Kasumi-1 (cell line): Measurements from ENCODE around the gene IL7R.
"Not testable (repeated sequence)": the region's sequence is repeated elsewhere in the genome, so short reads cannot be mapped to it uniquely, and the experiment has no call there.

Experiments used
- DNase-seq, 2 experiments: peaks; one replicate each; lab custom pipeline; 2025; lab: John Stamatoyannopoulos, UW

IL7R gene

GRCh38 chr5:35876922-35877321, 20.2 kb downstream of the IL7R start:
- DNase-seq = no peak

DNA sequence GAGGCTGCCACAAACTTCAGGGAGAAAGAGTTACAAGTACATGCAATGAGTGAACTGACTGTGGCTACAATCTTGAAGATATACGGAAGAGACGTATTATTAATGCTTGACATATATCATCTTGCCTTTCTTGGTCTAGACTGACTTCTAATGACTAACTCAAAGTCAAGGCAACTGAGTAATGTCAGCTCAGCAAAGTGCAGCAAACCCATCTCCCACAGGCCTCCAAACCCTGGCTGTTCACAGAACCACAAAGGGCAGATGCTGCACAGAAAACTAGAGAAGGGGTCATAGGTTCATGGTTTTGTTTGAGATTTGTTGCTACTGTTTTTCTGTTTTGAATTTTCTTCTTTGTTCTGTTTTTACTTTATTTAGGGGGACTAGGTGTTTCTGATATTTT, 21.0 kb downstream of the IL7R start:
- DNase-seq = no peak

DNA sequence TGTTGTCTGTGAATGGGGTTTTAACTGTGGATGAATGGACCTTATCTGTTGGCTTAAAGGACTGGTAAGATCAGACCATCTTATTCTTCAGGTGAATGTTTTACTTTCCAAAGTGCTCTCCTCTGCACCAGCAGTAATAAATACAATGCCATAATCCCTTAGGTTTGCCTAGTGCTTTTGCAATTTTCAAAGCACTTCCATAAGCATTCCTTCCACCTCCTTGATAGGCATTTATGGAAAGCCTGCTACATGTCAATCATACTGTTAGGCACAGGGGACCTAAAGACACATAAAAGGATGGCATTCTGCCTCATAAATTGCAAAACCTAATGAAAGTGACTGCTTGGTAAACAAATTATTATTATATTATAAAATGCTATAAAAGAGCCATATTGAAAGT, 21.4 kb downstream of the IL7R start:
- no peak for DNase-seq

DNA sequence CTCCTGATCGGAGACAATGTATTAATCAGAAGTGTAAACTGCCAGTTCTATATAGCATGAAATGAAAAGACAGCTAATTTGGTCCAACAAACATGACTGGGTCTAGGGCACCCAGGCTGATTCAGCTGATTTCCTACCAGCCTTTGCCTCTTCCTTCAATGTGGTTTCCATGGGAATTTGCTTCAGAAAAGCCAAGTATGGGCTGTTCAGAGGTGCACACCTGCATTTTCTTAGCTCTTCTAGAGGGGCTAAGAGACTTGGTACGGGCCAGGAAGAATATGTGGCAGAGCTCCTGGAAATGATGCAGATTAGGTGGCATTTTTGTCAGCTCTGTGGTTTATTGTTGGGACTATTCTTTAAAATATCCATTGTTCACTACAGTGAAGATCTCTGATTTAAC, 22.4 kb downstream of the IL7R start:
- no peak for DNase-seq

DNA sequence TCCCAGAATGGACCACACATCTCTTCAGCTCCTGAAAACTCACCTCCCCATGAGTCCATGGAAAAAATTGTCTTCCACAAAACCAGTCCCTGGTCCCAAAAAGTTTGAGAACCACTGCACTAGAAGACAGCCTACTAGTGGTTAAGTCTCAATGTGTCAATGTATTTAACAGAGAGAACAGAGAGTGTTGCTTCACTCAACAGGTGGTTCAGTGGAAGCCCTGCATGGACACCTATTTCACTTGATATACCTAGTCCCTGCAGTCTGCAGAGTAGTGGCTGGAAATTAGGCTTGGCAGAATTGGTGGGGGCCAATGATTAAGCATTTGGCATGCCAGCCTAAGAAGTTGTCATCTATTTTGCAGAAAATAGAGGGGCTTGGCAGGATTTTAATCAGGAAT, 23.0 kb downstream of the IL7R start:
- DNase-seq = no peak

- DNase-seq = peak in 1 of 2 experiments; percentile 16
Measured at GRCh38 chr5:35880156-35880555, 23.5 kb downstream of the IL7R start.

DNA sequence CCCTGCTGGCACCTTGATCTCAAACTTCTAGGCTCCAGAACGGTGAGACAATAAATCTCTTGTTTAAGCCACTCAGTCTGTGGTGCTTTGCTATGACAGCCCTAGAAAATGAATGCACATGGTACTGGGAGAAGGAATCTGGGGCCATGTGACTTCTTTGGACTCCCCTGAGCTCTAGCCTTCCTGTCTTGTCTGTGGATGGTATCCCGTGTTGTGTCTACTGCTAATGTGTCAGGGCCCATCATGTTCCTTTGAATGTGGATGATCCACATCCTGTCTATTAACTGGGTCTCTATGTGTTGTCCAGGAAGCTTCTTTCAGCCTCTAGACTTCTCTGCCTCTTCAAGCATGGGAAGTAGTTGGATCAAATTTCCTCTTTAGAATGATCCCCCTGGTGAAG, 25.1 kb downstream of the IL7R start:
- DNase-seq = no peak

- peak; percentile 36 to 37 for DNase-seq
Measured at GRCh38 chr5:35884191-35884769, 27.6 kb downstream of the IL7R start.

GRCh38 chr5:35884773-35885172, 28.1 kb downstream of the IL7R start:
- DNase-seq = no peak

- DNase-seq = no peak
Measured at GRCh38 chr5:35886381-35886780, 29.7 kb downstream of the IL7R start.

- DNase-seq = no peak
Measured at GRCh38 chr5:35887321-35888100, 30.8 kb downstream of the IL7R start.

DNA sequence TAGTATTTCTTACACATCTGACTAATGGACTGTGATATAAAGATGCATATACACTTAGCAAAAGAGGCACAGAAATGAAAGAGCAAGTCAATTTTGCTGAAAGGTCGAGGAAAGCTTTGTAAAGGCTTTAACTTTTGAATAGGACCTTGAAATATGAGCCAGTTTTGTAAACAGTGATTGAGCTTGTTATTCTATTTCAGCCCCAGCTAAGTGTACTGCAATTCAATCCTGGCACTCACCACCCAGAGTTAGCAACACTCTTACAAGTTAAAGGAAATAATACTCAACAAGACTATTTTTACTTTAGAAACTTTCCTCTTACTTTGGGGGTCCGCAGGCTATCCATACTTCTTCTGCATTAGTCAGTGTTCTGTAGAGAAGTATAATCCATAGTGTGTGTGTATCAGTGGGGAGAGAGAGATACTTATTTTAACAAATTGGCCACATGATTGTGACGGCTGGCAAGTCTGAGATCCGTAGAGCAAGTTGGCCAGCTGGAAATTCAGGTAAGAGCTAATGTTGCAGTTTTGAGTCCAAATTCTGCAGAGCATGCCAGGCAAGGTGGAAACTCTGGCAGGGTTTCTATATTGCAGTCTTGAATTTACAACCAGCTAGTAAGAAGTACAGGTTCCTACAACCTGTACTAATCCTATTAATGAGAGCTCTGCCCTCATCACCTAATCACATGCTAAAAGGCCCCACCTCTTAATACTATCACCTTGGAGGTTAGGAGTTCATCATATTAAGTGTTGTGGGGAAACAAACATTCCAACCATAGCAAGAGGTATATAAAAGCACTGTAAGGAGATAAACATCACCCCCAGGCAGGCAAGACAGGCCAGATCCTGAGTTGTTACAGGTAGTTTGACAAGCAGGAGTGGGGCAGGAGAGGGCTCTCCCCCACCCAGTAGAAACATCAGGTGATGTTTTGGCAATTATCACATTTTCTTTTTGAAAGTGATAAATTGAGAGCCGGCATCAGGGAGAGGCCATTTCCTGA, 33.6 kb downstream of the IL7R start:
- DNase-seq = no peak

DNA sequence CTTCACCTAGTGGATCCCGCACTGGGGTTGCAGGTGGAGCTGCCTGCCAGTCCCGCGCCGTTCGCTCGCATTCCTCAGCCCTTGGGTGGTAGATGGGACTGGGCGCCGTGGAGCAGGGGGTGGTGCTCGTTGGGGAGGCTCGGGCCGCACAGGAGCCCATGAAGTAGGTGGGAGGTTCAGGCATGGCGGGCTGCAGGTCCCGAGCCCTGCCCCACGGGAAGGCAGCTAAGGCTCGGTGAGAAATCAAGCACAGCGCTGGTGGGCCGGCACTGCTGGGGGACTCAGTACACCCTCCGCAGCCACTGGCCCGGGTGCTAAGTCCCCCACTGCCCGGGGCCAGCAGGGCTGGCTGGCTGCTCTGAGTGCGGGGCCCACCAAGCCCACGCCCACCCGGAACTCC, 36.1 kb downstream of the IL7R start:
- DNase-seq = not testable (repeated sequence)

DNA sequence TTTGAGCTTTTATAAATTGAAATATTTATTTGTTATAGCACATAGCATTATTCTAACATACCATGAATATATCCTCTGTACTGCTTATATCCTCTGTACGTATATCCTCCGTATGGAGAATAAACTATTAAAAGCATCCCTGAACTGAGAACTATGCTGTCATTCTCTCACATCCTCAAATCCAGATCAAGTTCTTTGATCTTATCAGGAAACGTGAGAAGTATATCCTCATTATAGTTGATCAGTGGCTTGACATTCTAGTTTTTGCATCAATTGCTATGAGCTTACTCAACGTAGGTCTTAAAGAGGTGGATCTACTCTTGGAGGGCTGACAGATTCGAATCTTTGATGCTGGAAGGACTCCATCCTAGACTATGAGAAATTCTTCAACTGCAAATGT, 37.4 kb downstream of the IL7R start:
- no peak for DNase-seq

- DNase-seq = no peak
Measured at GRCh38 chr5:35898952-35899660, 42.4 kb downstream of the IL7R start.

- no peak for DNase-seq
Measured at GRCh38 chr5:35899800-35900199, 43.1 kb downstream of the IL7R start.

DNA sequence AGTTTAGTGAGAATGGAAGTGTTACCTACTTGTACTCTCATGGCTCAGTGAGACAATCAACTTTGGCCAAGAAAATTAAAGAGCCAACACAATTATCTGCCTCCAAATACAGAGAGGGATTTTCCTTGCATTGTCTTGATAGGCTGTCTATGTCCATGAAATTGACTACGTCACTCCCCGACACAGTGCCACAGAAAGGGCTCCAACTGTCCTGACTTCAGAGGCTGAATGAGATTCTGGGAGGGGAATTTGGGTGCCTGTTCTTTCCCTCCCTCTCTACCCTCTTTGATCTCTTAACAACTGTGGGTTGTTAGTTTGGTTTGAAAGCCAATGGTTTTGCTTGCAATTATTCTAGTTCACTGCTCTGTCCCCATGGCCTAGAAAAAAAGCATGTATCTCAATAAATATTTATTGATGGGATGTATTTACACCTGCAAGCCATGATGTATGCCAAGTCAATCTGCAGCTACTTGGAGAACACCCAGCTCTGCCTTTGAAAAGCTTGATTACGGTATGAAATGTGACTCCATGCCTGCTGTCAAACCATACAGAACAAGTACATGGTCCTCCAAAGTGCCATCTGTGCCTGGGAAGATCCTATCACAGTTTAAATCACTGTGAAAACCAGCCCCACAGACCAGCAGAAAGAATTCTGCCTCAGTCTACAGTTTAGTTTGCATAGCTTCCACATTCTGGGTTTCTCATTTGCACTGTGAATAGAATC, 44.4 kb downstream of the IL7R start:
- DNase-seq = no peak

- DNase-seq = no peak
Measured at GRCh38 chr5:35902046-35902672, 45.5 kb downstream of the IL7R start.

- DNase-seq = no peak
Measured at GRCh38 chr5:35903631-35904203, 47.0 kb downstream of the IL7R start.

DNA sequence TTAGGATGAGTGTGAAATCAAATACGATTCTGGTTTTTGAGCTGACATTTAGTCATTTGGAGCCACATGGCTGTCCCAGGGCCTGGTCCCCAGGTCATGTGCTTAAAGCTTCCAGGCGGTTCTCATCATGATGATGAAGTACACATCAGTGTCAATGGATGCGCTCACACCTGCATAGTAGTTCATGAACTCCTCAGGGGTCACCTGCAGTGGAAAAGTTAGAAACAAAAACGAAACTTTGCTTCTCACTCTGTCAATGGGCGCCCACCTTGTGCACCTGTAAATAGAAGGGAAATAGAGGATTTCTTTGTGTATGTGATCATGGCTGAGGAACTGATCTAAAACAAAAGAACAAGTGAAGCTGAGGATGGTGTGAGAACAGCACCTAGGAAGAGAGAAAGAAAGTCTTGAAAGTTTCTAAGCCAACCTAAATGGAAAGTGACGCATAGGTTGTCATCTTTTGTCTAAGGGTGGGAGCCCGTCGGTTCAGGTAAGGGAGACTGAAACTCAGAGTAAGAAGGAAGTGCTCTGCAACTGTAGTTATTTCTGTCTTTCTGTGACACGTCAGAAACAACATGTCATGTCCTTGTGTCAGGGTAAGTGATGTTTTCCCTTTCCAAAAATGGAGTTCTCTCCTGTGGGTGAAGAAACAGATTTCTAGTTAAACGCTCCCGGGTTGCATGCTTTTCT, 47.9 kb downstream of the IL7R start:
- no peak for DNase-seq
